HG03175 (cell line): ENCODE measurements around the gene ASPSCR1.
"Not testable (repeated sequence)": the region's sequence is repeated elsewhere in the genome, so short reads cannot be mapped to it uniquely, and the experiment has no call there.

Source experiments
- ATAC-seq: cut with Tn5 transposase; IDR thresholded peaks from one replicate; pipeline ENCODE4 v1.9.1; 2021; ENCODE audit warnings: mild to moderate bottlenecking, moderate library complexity; ENCODE audit not compliant: unreplicated experiment

Gene ASPSCR1

DNA sequence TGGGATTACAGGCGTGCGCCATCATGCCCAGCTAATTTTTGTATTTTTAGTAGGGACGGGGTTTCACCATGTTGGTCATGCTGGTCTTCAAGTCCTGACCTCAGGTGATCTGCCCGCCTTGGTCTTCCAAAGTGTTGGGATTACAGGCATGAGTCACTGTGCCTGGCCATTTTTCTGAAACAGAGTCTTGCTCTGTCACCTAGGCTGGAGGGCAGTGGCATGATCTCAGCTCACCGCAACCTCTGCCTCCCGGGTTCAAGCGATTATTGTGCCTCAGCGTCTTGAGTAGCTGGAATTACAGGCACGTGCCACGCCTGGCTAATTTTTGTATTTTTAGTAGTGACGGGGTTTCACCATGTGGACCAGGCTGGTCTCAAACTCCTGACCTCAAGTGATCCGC, 4.1 kb downstream of the ASPSCR1 start:
- ATAC-seq, result not testable (repeated sequence)

DNA sequence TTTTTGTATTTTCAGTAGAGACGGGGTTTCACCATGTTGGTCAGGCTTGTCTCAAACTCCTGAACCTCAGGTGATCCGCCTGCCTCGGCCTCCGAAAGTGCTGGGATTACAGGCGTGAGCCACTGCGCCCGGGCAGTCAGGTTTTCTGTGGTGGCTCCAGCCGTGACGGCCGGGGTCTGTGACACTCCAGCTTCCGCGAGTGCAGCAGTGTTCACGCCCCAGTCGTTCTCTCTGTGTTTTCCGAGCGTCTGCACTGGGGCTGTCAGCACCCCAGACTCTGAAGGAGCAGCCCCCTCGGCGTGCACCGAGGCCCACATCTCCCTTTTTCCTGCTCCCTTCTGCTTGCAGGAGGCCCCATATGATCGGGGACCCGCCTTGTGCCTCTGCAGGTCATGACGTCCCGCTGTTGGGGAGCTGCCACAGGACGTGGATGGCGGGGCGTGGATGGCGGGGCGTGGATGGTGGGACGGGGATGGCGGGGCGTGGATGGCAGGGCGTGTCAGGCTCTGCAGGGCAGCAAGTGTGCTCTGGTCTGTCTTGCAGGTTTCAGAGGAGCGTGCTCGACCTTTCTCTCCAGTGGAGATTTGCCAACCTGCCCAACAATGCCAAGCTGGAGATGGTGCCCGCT, 5.7 kb downstream of the ASPSCR1 start:
- ATAC-seq, result no peak

GRCh38 chr17:81983639-81984373, 6.4 kb downstream of the ASPSCR1 start:
- ATAC-seq, result no peak

- no peak for ATAC-seq
Measured at GRCh38 chr17:81984773-81985410, 7.5 kb downstream of the ASPSCR1 start.

GRCh38 chr17:81986606-81987005, 9.2 kb downstream of the ASPSCR1 start:
- ATAC-seq, result no peak

- no peak for ATAC-seq
Measured at GRCh38 chr17:81987161-81987770, 9.8 kb downstream of the ASPSCR1 start.

DNA sequence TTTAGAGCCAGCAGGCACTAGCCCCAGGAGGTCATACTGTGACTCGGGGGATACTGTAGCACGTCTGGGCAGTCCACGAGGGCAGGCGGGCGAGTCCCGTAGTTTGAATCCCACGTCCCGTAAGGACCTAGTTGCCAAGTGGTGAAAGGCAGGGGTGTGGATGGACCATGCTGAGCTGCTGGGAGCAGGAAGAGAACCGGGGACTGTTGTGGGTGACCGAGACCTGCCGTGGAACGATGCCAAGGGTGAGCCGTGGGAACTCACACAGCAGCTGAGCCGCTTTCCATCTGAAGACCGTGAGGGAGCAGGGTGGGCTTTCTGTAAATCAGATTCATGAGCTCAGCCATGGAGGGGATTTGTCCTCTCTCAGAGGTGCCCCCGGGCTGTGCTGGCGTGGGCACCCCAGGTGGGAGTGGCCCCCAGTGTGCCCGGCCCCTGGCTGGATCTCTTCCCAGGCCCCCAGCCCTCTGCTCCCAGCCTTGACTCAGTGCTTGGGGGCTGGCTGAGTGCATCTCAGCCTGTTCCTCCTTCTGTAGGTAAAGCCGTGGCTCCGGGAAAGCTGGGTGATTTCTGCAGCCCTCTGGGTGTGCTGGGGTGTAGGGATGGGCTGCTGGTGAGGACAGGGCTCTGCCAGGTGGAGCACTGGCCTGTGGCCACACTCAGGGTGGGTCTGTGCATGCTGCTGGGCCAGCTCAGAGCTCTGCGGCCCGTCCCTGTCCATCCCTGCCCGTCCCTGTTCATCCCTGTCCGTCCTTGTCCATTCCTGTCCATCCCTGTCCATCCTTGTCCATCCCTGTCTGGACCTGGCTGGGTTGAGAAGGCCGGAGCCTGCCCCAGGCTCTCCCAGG, 13.6 kb downstream of the ASPSCR1 start:
- ATAC-seq, result no peak

DNA sequence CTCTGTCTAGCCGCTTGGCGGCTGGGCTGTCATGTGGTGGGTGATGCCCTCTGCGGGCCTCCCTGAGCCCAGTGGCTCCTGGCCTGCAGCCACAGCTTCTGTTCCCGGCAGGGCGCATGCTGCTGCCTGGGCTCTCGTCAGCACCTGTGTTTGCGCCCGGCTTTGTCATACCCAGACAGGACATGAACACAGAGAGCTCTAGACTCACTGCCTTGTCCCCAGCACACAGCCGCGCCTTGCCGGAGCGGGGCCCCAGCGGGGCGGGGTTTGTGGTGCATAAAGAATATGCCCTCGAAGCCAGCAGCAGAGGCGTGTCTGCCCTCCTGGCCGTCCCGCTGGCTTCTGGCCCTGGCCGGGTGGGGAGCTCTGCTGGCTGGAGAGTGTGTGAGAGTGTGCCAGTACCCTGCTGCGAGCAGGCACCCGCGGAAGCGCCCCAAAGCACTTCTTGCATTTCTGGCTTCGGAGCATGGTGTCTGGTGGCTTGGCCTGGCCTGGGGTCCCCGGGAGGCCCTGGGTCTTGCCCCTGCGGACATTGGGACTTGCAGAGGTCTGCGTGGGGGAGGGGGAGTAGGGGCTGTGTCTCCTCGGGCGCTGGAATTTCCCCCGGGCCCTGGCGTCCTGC, 14.4 kb downstream of the ASPSCR1 start:
- no peak for ATAC-seq

- ATAC-seq, result no peak
Measured at GRCh38 chr17:81992306-81993102, 15.1 kb downstream of the ASPSCR1 start.

GRCh38 chr17:81993729-81994592, 16.5 kb downstream of the ASPSCR1 start:
- ATAC-seq, result no peak

DNA sequence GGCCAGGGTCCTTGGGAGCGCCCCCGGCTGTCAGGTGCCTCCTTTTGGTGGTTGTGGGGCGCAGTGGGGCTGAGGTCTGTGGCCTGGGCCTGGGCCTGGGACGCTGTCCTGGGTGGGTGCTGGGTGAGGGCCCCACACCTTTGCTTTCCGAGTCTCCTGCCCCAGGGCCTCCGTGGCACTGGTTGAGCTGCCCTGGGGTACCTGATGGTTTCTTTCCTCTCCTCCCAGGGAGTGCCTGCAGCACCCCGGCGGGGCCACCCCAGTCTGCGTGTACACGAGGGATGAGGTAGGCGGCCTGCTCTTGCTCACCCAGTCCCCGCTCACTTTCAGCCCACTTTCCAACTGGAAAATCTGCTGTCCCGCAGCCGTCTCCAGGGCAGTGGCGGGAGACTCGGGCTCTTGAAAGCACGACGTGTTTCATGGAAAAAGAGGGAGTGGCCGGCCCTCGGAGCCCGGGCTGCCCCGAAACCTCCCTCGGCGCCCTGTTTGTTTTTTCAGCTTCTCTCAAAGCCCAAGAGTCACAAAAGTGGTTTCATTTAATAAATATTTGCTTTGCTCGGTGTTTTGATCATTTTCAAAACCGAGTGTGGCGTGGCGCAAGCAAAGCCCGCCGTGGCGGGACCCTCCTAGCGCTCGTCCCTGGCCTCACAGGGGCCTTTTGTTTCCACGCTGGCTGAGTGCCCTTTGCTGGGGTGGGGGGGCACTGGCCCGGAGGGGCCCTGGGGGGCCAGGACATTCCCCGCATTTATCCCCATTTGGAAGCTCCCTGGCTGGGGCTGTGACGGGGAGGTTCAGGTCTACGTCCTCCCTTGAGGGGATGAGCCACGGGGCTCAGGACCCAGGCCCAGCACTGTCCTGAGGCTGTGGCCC, 17.4 kb downstream of the ASPSCR1 start:
- no peak for ATAC-seq

DNA sequence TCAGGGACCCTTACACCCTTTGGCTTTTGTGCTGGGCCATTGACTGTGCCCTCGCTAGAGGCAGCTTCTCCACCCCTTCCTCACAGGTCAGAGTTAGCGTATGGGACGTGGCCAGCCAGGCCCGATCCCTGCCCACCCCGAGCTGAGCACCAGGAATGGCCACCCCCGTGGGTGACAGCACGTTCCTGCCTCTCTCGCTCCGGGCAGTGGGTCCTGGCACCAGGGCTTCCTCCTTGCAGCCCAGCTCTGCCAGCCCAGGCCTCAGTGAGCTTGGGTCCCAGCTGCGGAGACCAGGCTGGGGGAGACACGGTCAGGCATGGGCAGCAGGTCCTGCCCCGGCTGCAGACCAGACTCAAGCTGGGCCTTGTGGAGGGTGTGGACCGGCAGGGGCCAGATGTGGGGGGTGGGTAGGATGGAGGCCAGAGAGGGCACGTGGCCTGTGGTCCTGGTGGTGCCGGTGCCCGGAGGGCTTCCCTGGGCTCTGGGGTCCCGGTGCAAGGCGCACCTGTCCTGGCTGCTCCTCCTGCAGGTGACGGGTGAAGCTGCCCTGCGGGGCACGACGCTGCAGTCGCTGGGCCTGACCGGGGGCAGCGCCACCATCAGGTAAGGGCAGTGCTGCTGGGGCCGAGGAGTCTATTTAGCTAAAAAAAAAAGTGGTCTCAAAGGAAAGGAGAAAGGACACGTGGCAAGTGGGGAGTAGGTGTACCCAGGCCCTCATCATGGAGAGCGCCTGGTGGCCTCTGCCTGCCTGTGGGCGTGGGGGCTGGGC, 18.2 kb downstream of the ASPSCR1 start:
- no peak for ATAC-seq

- ATAC-seq, result no peak
Measured at GRCh38 chr17:81996232-81996756, 18.9 kb downstream of the ASPSCR1 start.

- no peak for ATAC-seq
Measured at GRCh38 chr17:81996757-81997441, 19.5 kb downstream of the ASPSCR1 start.

DNA sequence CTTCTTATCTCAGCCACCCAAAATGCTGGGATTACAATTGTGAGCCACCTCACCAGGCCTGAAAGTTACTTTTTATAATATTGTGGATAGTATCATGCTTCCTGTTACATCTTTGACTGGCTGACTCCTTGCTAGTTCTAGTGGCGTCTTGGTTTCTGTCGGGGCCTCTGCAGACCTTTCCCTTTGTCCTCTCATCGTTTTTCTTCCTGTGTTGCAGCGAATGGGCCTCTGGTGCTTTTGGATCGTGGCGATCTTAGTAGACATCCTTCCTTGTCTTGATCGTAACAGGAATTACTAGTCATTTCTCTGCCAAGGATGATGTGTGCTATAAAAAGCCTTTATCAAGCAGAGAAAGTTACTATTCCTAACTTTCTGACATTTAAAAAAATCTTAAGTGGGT, 20.8 kb downstream of the ASPSCR1 start:
- ATAC-seq, result no peak
